Skeletal muscle satellite cell (primary cell): ENCODE results near the gene RELA.
A peak's percentile ranks its signal among the peaks of the same experiment; 100 is the strongest.
"Not testable (repeated sequence)": the region's sequence is repeated elsewhere in the genome, so short reads cannot be mapped to it uniquely, and the experiment has no call there.

Experiments used
- H3K27me3 ChIP-seq: 2 replicates; pipeline ENCODE4 v1.7.0; 2013; ENCODE audit warnings: low read length; ENCODE audit not compliant: control insufficient read depth, insufficient read depth
- H3K36me3 ChIP-seq: 2 replicates; pipeline ENCODE4 v1.7.0; 2013; ENCODE audit warnings: mild to moderate bottlenecking, control low read depth, low read length; ENCODE audit not compliant: insufficient read depth
- H3K4me1 ChIP-seq: 2 replicates; pipeline ENCODE4 v1.7.0; 2013; ENCODE audit warnings: low read length; ENCODE audit not compliant: control insufficient read depth, insufficient read depth
- H3K4me2 ChIP-seq: 2 replicates; pipeline ENCODE4 v1.7.0; 2013; ENCODE audit warnings: mild to moderate bottlenecking, low read length
- H3K4me3 ChIP-seq: 2 replicates; pipeline ENCODE4 v1.7.0; 2013; ENCODE audit warnings: low read length
- H3K9ac ChIP-seq: 2 replicates; pipeline ENCODE4 v1.7.0; 2013; ENCODE audit warnings: mild to moderate bottlenecking, low read depth, low read length, moderate library complexity
- H3K9me3 ChIP-seq: replicated peaks from 2 replicates; pipeline ENCODE4 v1.7.0; 2013; ENCODE audit warnings: mild to moderate bottlenecking, control low read depth, low read length

Gene RELA

GRCh38 chr11:65643971-65644370 is 18.7 kb downstream of the RELA start:
- Histone ChIP-seq H3K4me1 (peaks cover 9% of the 10 kb centered on the region), H3K36me3 (peaks cover 21% of the 10 kb centered on the region), H3K4me2 (no peak overlapping the region), H3K27me3 (no peaks in the 10 kb centered on the region), H3K4me3 (no peak overlapping the region), H3K9ac (no peak overlapping the region), H3K9me3 (no peaks in the 10 kb centered on the region)

DNA sequence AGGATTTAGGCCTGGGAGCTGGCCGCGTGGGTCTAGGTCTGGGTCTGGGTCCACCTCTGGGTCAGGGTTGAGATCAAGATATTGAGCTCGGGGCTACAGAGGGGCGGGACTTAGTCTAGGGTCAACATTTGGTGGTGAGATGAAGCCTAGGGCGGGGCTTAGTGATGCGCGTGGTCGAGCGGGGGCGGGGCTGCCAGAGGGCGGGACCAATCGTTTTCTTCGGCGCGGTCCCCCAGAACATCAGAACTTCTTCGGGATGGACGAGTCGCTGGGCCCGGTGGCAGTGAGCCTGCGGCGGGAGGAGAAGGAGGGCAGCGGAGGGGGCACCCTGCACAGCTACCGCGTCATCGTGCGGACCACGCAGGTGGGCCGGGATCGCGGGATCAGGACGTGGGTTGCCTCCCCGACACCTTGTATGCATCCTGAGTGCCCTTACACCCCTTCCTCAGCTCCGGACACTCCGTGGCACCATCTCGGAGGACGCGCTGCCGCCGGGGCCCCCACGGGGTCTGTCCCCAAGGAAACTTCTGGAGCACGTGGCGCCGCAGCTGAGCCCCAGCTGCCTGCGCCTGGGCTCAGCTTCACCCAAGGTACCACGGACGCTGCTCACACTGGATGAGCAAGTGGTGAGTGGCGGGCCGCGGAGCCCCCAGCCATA is 20.6 kb downstream of the RELA start:
- Histone ChIP-seq H3K4me2 (no peak overlapping the region), H3K4me3 (no peak overlapping the region), H3K36me3 (peaks cover 21% of the 10 kb centered on the region), H3K9ac (no peak overlapping the region), H3K9me3 (no peaks in the 10 kb centered on the region), H3K27me3 (no peaks in the 10 kb centered on the region), H3K4me1 (peaks cover 22% of the 10 kb centered on the region)

- Histone ChIP-seq H3K27me3 (no peaks in the 10 kb centered on the region), H3K4me1 (peaks cover 19% of the 10 kb centered on the region), H3K36me3 (peaks cover 28% of the 10 kb centered on the region), H3K4me2 (no peak overlapping the region), H3K9ac (no peak overlapping the region), H3K4me3 (no peak overlapping the region), H3K9me3 (no peaks in the 10 kb centered on the region)
These were observed 21.3 kb downstream of the RELA start for GRCh38 chr11:65641297-65642013.

GRCh38 chr11:65640483-65641296 is 22.0 kb downstream of the RELA start:
- H3K9ac ChIP-seq: no peak overlapping the region
- no peaks in the 10 kb centered on the region for H3K27me3 ChIP-seq
- H3K9me3 ChIP-seq: no peaks in the 10 kb centered on the region
- no peak overlapping the region for H3K4me2 ChIP-seq
- no peak overlapping the region for H3K4me3 ChIP-seq
- H3K4me1 ChIP-seq: peaks cover 19% of the 10 kb centered on the region
- H3K36me3 ChIP-seq: peaks cover 29% of the 10 kb centered on the region

- Histone ChIP-seq H3K4me3 (no peak overlapping the region), H3K36me3 (peaks cover 37% of the 10 kb centered on the region)
These were observed 22.9 kb downstream of the RELA start for GRCh38 chr11:65639623-65640482.

GRCh38 chr11:65639228-65639597 is 23.5 kb downstream of the RELA start:
- not testable (repeated sequence) for H3K9me3 ChIP-seq, H3K4me2 ChIP-seq, H3K27me3 ChIP-seq, H3K9ac ChIP-seq, H3K4me3 ChIP-seq
- Histone ChIP-seq H3K4me1 (peaks cover 19% of the 10 kb centered on the region), H3K36me3 (peaks cover 44% of the 10 kb centered on the region)

More at GRCh38 chr11:65639623-65640482, 22.9 kb downstream of the RELA start:
- no peaks in the 10 kb centered on the region for H3K9me3 ChIP-seq
- H3K4me2 ChIP-seq: no peak overlapping the region
- no peaks in the 10 kb centered on the region for H3K27me3 ChIP-seq
- H3K4me1 ChIP-seq: peaks cover 19% of the 10 kb centered on the region
- H3K9ac ChIP-seq: no peak overlapping the region

- H3K4me2 ChIP-seq: peak within 1 kb of the TSS; percentile 85
- peaks cover 19% of the 10 kb centered on the region for H3K4me1 ChIP-seq
- no peaks in the 10 kb centered on the region for H3K27me3 ChIP-seq
- H3K4me3 ChIP-seq: peak within 1 kb of the TSS; percentile 78
- H3K9ac ChIP-seq: peak within 1 kb of the TSS; percentile 80
- no peaks in the 10 kb centered on the region for H3K9me3 ChIP-seq
- H3K36me3 ChIP-seq: peaks cover 53% of the 10 kb centered on the region
These were observed 24.8 kb downstream of the RELA start, which contains the start of gene SIPA1 for GRCh38 chr11:65637794-65638419. SIPA1 (plus strand) TSS chr11:65638101; CDS start chr11:65640922, 2,821 bp downstream.

- no peaks in the 10 kb centered on the region for H3K9me3 ChIP-seq
- peak overlapping the region; percentile 85 for H3K4me2 ChIP-seq
- no peaks in the 10 kb centered on the region for H3K27me3 ChIP-seq
- H3K9ac ChIP-seq: no peak overlapping the region
- peaks cover 49% of the 10 kb centered on the region for H3K36me3 ChIP-seq
- peaks cover 19% of the 10 kb centered on the region for H3K4me1 ChIP-seq
- H3K4me3 ChIP-seq: no peak overlapping the region
These were observed 25.6 kb downstream of the RELA start for GRCh38 chr11:65637032-65637557.

DNA sequence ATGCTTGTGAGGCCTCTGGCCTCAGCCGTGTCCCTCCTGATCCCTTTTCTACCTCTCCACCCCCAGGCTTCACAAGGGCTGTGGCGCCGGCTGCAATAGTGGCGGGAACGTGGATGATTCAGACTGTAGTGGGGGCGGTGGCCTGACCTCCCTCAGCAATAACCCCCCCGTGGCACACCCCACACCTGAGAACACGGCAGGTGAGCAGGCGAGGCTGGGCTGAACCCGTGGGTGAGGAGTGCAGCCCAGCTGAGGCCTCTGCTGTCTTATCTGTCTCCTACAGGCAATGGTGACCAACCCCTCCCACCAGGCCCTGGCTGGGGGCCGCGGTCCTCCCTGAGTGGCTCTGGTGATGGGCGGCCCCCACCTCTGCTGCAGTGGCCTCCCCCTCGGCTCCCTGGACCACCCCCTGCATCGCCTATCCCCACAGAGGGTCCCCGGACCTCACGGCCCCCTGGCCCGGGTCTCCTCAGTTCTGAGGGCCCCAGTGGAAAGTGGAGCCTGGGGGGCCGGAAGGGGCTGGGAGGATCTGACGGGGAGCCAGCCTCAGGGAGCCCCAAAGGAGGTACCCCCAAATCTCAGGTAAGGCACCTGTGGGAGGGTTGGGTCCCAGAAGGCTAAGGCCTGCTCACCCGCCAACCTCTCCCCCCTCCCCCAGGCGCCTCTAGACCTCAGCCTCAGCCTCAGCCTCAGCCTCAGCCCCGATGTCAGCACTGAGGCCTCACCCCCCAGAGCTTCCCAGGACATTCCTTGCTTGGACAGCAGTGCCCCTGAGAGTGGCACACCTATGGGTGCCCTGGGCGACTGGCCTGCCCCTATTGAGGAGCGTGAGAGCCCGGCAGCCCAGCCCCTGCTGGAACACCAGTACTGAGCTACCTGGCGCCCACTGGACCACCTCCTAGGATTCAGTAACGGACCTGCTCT is 26.3 kb downstream of the RELA start:
- Histone ChIP-seq H3K9me3 (no peaks in the 10 kb centered on the region), H3K4me3 (no peak overlapping the region), H3K9ac (no peak overlapping the region), H3K27me3 (no peaks in the 10 kb centered on the region), H3K36me3 (peaks cover 51% of the 10 kb centered on the region), H3K4me2 (no peak overlapping the region), H3K4me1 (peaks cover 19% of the 10 kb centered on the region)
